H9 (cell line): Measurements from ENCODE around the gene ZC3HAV1. TPM values are rescaled to one million over a fixed set of nuclear protein-coding genes. Genes with fewer than 3 reads are reported as not detected.

Experiments
- DNase-seq: peaks from one replicate; pipeline ENCODE4 v3.0.0-alpha.2; 2017
- H2AFZ ChIP-seq: one replicate; pipeline ENCODE4 v1.6.1; 2013; ENCODE audit warnings: mild to moderate bottlenecking, low read length, control low read depth, moderate library complexity
- H2AK5ac ChIP-seq: 2 replicates; pipeline ENCODE4 v1.6.1; 2013; ENCODE audit warnings: low read length, control low read depth, mixed read lengths; ENCODE audit not compliant: insufficient read length
- H2BK120ac ChIP-seq: one replicate; pipeline ENCODE4 v1.6.1; 2013; ENCODE audit warnings: low read depth, mild to moderate bottlenecking, low read length, control low read depth, inconsistent platforms; ENCODE audit not compliant: poor library complexity, severe bottlenecking
- H2BK12ac ChIP-seq: 2 replicates; pipeline ENCODE4 v1.6.1; 2013; ENCODE audit warnings: low read length, control low read depth, mixed read lengths, low read depth; ENCODE audit not compliant: insufficient read length
- H2BK15ac ChIP-seq: 2 replicates; pipeline ENCODE4 v1.6.1; 2013; ENCODE audit warnings: low read depth, low read length, control low read depth
- H2BK20ac ChIP-seq: one replicate; pipeline ENCODE4 v1.6.1; 2013; ENCODE audit warnings: low read depth, mild to moderate bottlenecking, low read length, control low read depth, inconsistent platforms; ENCODE audit not compliant: poor library complexity, severe bottlenecking
- H2BK5ac ChIP-seq: 2 replicates; pipeline ENCODE4 v1.6.1; 2013; ENCODE audit warnings: low read length, control low read depth, mixed read lengths; ENCODE audit not compliant: insufficient read length
- H3K14ac ChIP-seq: 2 replicates; pipeline ENCODE4 v1.6.1; 2013; ENCODE audit warnings: low read length, control low read depth; ENCODE audit not compliant: insufficient read depth
- H3K18ac ChIP-seq: 2 replicates; pipeline ENCODE4 v1.6.1; 2013; ENCODE audit warnings: low read depth, mild to moderate bottlenecking, mixed read lengths, low read length, control low read depth; ENCODE audit not compliant: insufficient read length
- H3K23ac ChIP-seq: 2 replicates; pipeline ENCODE4 v1.6.1; 2013; ENCODE audit warnings: low read length, control low read depth, mixed read lengths, low read depth; ENCODE audit not compliant: insufficient read length
- H3K23me2 ChIP-seq: 2 replicates; pipeline ENCODE4 v1.6.1; 2013; ENCODE audit warnings: low read depth, mild to moderate bottlenecking, mixed read lengths, low read length, control low read depth; ENCODE audit not compliant: insufficient read length, poor library complexity, severe bottlenecking
- H3K27ac ChIP-seq: 2 replicates; pipeline ENCODE4 v1.5.1; 2013; ENCODE audit warnings: low read length, control low read depth, mixed read lengths, low read depth; ENCODE audit not compliant: insufficient read length
- H3K27me3 ChIP-seq: 2 replicates; pipeline ENCODE4 v1.6.1; 2013; ENCODE audit warnings: low read length, control low read depth, inconsistent platforms; ENCODE audit not compliant: insufficient read depth
- H3K4ac ChIP-seq: 2 replicates; pipeline ENCODE4 v1.6.1; 2013; ENCODE audit warnings: low read depth, mild to moderate bottlenecking, control low read depth, inconsistent platforms, low read length, moderate library complexity
- H3K4me1 ChIP-seq: 2 replicates; pipeline ENCODE4 v1.6.1; 2013; ENCODE audit warnings: low read length, control low read depth, inconsistent platforms; ENCODE audit not compliant: insufficient read depth
- H3K4me2 ChIP-seq: 2 replicates; pipeline ENCODE4 v1.6.1; 2013; ENCODE audit warnings: low read length, control low read depth, mixed read lengths; ENCODE audit not compliant: insufficient read length, insufficient read depth
- H3K56ac ChIP-seq: 2 replicates; pipeline ENCODE4 v1.6.1; 2013; ENCODE audit warnings: low read depth, mild to moderate bottlenecking, mixed read lengths, low read length, control low read depth; ENCODE audit not compliant: insufficient read length
- H3K79me1 ChIP-seq: 2 replicates; pipeline ENCODE4 v1.6.1; 2013; ENCODE audit warnings: low read depth, mild to moderate bottlenecking, moderate library complexity, low read length, control low read depth, inconsistent platforms; ENCODE audit not compliant: insufficient read depth, poor library complexity, severe bottlenecking
- H3K79me2 ChIP-seq: 2 replicates; pipeline ENCODE4 v1.6.1; 2013; ENCODE audit warnings: low read length, control low read depth, inconsistent platforms; ENCODE audit not compliant: insufficient read depth
- H3K9ac ChIP-seq: 2 replicates; pipeline ENCODE4 v1.6.1; 2013; ENCODE audit warnings: low read length, control low read depth, mixed read lengths; ENCODE audit not compliant: insufficient read length; ENCODE audit errors: extremely low read depth
- H3K9me3 ChIP-seq: one replicate; pipeline ENCODE4 v1.6.1; 2013; ENCODE audit warnings: low read depth, low read length, inconsistent platforms; ENCODE audit not compliant: control insufficient read depth
- H3T11ph ChIP-seq: one replicate; pipeline ENCODE4 v1.6.1; 2013; ENCODE audit warnings: mild to moderate bottlenecking, low read length, control low read depth, inconsistent platforms
- H4K20me1 ChIP-seq: one replicate; pipeline ENCODE4 v1.6.1; 2013; ENCODE audit not compliant: control insufficient read depth, insufficient read length, insufficient read depth
- H4K5ac ChIP-seq: 2 replicates; pipeline ENCODE4 v1.6.1; 2013; ENCODE audit warnings: low read depth, mild to moderate bottlenecking, mixed read lengths, low read length, control low read depth; ENCODE audit not compliant: insufficient read length
- H4K8ac ChIP-seq: replicated peaks from 2 replicates; pipeline ENCODE4 v1.6.1; 2013; ENCODE audit warnings: low read length, control low read depth, mixed read lengths, low read depth; ENCODE audit not compliant: insufficient read length
- H4K91ac ChIP-seq: 2 replicates; pipeline ENCODE4 v1.6.1; 2013; ENCODE audit warnings: low read depth, mild to moderate bottlenecking, moderate library complexity, mixed read lengths, low read length, control low read depth; ENCODE audit not compliant: insufficient read length
- H3K27ac Mint-ChIP-seq, 3 experiments: 2 replicates in 2 of 3; 3 replicates in 1 of 3; pipeline ENCODE4 v1.8.0; 2020 to 2021; ENCODE audit warnings: mixed read lengths in 3 of 3, mild to moderate bottlenecking in 1 of 3, moderate library complexity in 1 of 3
- H3K27me3 Mint-ChIP-seq: 2 replicates; pipeline ENCODE4 v1.8.0; 2021; ENCODE audit warnings: low read depth, mild to moderate bottlenecking, moderate library complexity, mixed read lengths
- H3K36me3 Mint-ChIP-seq, 3 experiments: 2 replicates in 2 of 3; 3 replicates in 1 of 3; pipeline ENCODE4 v1.8.0; 2020 to 2021; ENCODE audit warnings: low read depth in 3 of 3, mixed read lengths in 3 of 3; ENCODE audit not compliant: insufficient read depth in 1 of 3
- H3K4me1 Mint-ChIP-seq, 2 experiments: 2 replicates each; pipeline ENCODE4 v1.8.0; 2020; ENCODE audit warnings: mixed read lengths in 2 of 2
- H3K4me3 Mint-ChIP-seq, 2 experiments: 2 replicates in 1 of 2; 3 replicates in 1 of 2; pipeline ENCODE4 v1.8.0; 2020 to 2021; ENCODE audit warnings: mild to moderate bottlenecking in 2 of 2, mixed read lengths in 2 of 2, moderate library complexity in 1 of 2
- H3K9me3 Mint-ChIP-seq, 2 experiments: 2 replicates in 1 of 2; 3 replicates in 1 of 2; pipeline ENCODE4 v1.8.0; 2020; ENCODE audit warnings: mild to moderate bottlenecking in 2 of 2, mixed read lengths in 2 of 2, moderate library complexity in 1 of 2
- CTCF ChIP-seq: fragments of 200-600 bp; sonication (generic); conservative IDR thresholded peaks from 3 replicates; pipeline ENCODE4 v1.8.0; 2021; ENCODE audit warnings: antibody characterized with exemption, mild to moderate bottlenecking
- WGBS: extraction: QIAGEN DNeasy Blood & Tissue Kit; methylation state at CpG from one replicate; pipeline ENCODE4 v1.1.7; 2013; ENCODE audit warnings: missing lambda C conversion rate, low lambda C conversion rate, mixed read lengths; ENCODE audit not compliant: insufficient read length; ENCODE audit errors: extremely low coverage; 5-methylcytosine and 5-hydroxymethylcytosine counted together
- total RNA-seq: library from RNA; stranded (reverse); gene quantifications from 2 replicates; pipeline ENCODE4 v1.2.1, GENCODE V29; 2021

ZC3HAV1 gene
- total RNA-seq, 1 experiment from 2014 or later = 32.8 TPM

GRCh38 chr7:139043823-139044812 is 65.4 kb downstream of the ZC3HAV1 start:
- Histone ChIP-seq H3K9me3 (no peaks in the 10 kb centered on the region), H4K5ac (no peak overlapping the region), H3K18ac (no peak overlapping the region), H3K4me1 (no peaks in the 10 kb centered on the region; the same call in 1 of the 2 replicates), H4K91ac (no peak overlapping the region), H3K4ac (no peak overlapping the region), H3K23me2 (no peaks in the 10 kb centered on the region), H3K79me2 (no peaks in the 10 kb centered on the region), H4K8ac (no peak overlapping the region), H2BK20ac (no peak overlapping the region), H4K20me1 (no peaks in the 10 kb centered on the region), H2BK120ac (no peak overlapping the region), H3T11ph (no peak overlapping the region), H3K4me2 (no peak overlapping the region), H2BK15ac (no peak overlapping the region), H2AK5ac (no peak overlapping the region), H3K79me1 (no peaks in the 10 kb centered on the region), H3K27me3 (no peaks in the 10 kb centered on the region), H2BK5ac (no peak overlapping the region), H3K14ac (no peak overlapping the region), H2AFZ (no peak overlapping the region), H3K23ac (no peak overlapping the region), H3K27ac (no peak overlapping the region), H3K56ac (no peak overlapping the region), H2BK12ac (no peak overlapping the region), H3K9ac (no peak overlapping the region)
- H3K27me3 Mint-ChIP-seq = peaks cover 2% of the 10 kb centered on the region; the same call in 1 of the 2 replicates
- H3K27ac Mint-ChIP-seq = no peak overlapping the region
- no peak for TF ChIP-seq CTCF
- no peak overlapping the region for H3K4me3 Mint-ChIP-seq
- no CpG with 5 or more reads among the region's 14 CpGs for WGBS
- H3K4me1 Mint-ChIP-seq = peaks cover 0 to 3% of the 10 kb centered on the region in 2 experiments; a peak in 2 of 4 replicates
- no peaks in the 10 kb centered on the region; a peak in 1 of 5 replicates for H3K9me3 Mint-ChIP-seq
- peaks cover 2 to 19% (median 4%) of the 10 kb centered on the region in 3 experiments; a peak in 5 of 7 replicates for H3K36me3 Mint-ChIP-seq
- no peak for DNase-seq
